Measurements from ENCODE around the gene UCK1.
A peak's percentile ranks its signal among the peaks of the same experiment; 100 is the strongest.

The UCK1 gene

DNA sequence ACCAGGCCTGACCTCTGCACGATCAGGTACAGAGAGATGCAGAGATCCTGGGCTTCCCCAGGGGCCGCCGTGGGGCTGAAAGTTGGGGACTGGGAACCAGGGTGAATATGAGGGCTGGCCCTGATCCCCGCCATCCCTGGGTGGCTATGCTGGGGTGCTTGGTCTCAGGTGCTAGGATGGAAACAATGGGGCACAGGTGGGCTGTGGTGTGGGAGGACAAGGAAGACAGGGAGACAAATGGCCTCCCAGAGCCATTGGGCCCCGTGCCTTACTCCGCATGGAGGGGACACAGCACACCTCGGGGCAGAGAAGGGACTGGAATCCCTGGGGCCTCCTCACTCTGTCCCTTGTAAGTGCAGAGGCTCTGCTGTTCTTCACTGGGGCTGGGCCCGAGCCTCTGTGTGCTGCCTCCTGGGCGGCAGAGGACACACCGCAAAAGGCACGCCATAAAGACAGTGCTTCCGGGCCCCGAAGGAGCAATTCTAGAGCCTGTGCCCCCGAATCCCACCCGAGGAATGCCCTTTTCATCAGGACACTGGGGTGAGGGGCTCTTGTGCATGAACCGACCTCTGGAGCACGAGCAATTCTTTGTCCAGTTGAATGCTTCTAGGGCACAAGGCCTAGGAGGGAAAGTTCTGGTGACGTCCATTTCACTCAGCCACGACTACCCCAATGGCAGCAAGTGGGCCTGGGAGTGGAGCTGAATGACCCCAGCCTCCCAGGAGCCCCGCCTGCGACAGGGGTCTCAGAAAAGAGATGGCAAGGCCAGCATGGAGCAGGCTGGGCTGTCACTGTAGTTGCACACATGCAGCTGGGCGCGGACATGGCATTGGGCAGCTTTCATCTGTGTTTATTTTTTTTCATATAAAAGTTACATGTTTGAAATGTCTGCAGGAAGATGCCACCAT lies 45.1 kb upstream of the UCK1 start:
- no peak overlapping the region for H3K4me3 ChIP-seq (ENCODE audit: low read length)
- TF ChIP-seq, protein P1, sequence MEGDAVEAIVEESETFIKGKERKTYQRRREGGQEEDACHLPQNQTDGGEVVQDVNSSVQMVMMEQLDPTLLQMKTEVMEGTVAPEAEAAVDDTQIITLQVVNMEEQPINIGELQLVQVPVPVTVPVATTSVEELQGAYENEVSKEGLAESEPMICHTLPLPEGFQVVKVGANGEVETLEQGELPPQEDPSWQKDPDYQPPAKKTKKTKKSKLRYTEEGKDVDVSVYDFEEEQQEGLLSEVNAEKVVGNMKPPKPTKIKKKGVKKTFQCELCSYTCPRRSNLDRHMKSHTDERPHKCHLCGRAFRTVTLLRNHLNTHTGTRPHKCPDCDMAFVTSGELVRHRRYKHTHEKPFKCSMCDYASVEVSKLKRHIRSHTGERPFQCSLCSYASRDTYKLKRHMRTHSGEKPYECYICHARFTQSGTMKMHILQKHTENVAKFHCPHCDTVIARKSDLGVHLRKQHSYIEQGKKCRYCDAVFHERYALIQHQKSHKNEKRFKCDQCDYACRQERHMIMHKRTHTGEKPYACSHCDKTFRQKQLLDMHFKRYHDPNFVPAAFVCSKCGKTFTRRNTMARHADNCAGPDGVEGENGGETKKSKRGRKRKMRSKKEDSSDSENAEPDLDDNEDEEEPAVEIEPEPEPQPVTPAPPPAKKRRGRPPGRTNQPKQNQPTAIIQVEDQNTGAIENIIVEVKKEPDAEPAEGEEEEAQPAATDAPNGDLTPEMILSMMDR (IDR thresholded peaks at IDR 0.05; ENCODE audit: insufficient read depth, low read depth, low read length, missing control alignments), result no peak
- DNase-seq (ENCODE audit: low read depth), result no peak

DNA sequence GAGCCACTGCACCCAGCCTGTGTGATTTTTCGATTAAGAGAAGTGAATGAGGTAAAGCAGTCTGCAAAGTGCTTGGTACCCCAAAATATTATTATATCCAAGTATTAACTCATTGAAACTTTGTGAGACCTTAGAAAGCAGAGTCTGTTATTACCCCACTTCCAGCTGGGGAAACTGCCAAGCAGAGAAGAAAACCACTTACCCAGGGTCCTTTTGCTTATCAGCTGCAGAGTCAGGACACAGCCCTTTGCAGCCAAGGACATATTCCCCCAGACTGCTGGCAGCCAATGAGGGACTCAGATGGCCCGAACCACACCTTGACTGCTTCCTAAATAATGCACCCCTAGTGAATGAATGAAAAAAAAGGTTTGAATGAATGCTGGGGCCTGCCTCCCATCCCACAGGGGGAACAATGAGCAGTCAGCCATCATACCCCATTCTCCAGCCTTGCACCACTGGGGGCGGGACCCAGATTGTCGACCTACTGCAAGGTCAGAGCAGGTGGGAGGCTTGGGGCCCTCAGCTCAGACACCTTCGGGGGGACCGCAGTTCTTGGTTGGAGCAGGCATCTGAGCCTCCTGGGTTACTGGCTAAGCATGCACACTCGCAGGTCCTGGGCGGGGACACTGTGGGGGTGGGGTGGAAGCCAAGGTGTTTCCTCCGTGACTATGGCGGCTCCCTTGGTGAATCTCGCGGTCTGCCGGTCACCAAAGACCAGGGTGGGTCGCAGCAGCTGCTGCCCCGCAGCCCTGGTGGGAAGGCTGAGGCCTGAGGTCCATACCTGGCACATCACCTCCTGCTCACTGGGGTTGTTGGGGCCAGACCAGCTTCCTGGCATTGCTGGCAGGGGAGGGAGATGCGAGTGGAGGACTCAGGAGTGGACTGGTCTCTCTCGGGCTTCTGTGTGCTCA lies 43.9 kb upstream of the UCK1 start:
- no peak for DNase-seq (ENCODE audit: low read depth)

DNA sequence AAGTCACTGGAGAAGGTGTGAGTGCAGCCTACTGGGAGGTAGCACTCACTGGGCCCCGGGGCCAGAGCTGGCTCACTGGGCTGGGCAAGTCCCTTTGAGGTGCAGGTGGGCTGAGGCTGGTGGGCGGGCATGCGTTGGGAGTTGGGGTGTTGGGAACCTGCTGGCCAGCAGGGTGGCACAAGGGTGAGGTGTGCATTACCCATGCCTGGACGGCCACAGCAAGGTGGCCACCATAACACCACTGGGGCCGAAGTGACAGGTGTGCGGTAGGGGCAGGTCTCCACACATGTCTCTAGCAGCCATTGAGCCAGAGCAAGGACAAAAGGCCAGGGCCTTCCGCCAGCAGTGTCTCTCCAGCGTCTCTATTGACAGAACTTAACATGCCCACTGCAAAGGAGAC lies 36.8 kb upstream of the UCK1 start:
- no peak overlapping the region for H3K4me3 ChIP-seq (ENCODE audit: low read length)
- TF ChIP-seq, protein P1 (IDR thresholded peaks at IDR 0.05; ENCODE audit: insufficient read depth, low read depth, low read length, missing control alignments), result no peak
- DNase-seq (ENCODE audit: low read depth), result no peak

More for the DNA sequence above, 43.9 kb upstream of the UCK1 start:
- no peak overlapping the region for H3K4me3 ChIP-seq (ENCODE audit: low read length)
- TF ChIP-seq, protein P1 (IDR thresholded peaks at IDR 0.05; ENCODE audit: insufficient read depth, low read depth, low read length, missing control alignments), result no peak

DNA sequence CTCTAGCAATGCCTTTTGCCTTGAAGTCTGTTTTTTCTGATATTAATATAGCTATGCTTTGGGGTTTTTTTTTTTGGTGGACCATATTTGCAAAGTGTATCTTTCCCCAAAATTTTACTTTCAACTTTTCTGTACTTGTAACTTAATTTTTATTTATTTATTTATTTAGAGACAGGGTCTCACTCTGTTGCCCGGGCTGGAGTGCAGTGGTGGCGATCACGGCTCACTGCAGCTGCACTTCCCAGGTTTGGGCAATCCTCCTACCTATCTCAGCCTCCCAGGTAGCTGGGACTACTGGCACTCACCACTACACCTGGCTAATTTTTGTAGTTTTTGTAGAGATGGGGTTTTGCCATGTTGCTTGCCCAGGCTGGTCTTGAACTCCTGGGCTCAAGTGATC lies 35.1 kb upstream of the UCK1 start:
- TF ChIP-seq, protein P1 (IDR thresholded peaks at IDR 0.05; ENCODE audit: insufficient read depth, low read depth, low read length, missing control alignments), result no peak

DNA sequence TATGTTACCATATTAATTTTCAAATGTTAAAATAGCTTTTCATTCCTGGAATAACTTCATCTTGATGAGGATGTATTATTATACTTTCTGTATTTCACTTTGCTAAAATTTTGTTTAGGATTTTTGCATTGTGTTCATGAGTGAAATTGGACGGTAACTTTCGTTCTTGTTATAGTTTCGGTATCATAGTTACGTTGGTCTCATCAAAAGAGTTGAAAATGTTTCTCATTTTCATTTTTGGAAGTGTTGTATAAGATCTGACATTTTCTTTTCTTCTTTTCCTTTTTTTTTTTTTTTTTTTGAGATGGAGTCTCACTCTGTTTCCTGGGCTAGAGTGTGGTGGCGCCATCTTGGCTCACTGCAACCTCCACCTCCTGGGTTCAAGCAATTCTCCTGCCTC lies 34.3 kb upstream of the UCK1 start:
- no peak for DNase-seq (ENCODE audit: low read depth)
- no peak overlapping the region for H3K4me3 ChIP-seq (ENCODE audit: low read length)
- TF ChIP-seq, protein P1 (IDR thresholded peaks at IDR 0.05; ENCODE audit: insufficient read depth, low read depth, low read length, missing control alignments), result no peak

More for the DNA sequence above, 35.1 kb upstream of the UCK1 start:
- no peak for DNase-seq (ENCODE audit: low read depth)
- H3K4me3 ChIP-seq (ENCODE audit: low read length), result no peak overlapping the region

DNA sequence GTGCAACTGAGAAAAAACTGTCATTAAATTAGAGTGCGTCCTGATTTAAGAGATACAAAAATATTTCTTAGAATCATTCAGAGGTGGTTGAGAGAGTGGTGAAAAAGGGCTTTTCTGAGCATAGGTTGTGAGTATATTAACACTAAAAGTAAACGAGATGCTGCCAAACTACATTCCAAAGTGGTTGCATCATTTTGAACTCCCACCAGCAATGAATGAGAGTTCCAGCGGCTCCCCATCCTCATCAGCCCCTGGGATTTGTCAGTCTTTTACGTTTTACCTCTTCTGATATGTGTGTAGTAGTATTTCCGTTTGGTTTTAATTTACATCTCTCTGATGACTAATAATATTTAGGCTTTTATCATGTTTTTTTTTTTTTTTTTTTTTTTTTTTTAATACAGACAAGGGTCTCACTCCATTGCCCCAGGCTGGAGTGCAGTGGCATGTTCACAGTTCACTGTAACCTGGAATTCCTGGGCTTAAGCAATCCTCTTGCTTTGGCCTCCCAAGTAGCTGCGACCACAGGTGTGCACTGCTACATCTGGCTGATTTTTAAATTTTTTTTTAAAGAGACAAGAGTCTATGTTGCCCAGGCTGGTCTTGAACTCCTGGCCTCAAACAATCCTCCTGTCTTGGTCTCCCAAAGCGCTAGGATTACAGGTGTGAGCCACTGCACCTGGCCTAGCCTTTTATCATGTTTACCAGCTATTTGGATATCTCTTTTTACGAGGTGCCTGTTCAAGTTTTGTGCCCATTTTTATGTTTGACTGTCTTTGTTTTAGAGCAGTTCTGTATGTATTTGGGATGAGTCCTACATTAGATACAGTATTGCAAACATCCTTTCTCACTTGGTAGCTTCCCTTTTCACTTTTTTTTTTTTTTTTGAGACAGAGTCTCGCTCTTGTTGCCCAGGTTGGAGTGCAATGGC lies 31.2 kb upstream of the UCK1 start:
- peak; percentile 73 for DNase-seq (ENCODE audit: low read depth)
- TF ChIP-seq, protein P1 (IDR thresholded peaks at IDR 0.05; ENCODE audit: insufficient read depth, low read depth, low read length, missing control alignments), result no peak
- H3K4me3 ChIP-seq (ENCODE audit: low read length), result no peak overlapping the region

Measured in epithelial cell of esophagus (primary cell).